NOMO-1 treated with dmso at 0.1 percent for 144 hours (cell line): Measurements from ENCODE around the gene PCCB.
"Not testable (repeated sequence)": the region's sequence is repeated elsewhere in the genome, so short reads cannot be mapped to it uniquely, and the experiment has no call there.

ENCODE experiments used
- DNase-seq: peaks from one replicate; lab custom pipeline; 2025; ENCODE audit not compliant: unreplicated experiment; lab: John Stamatoyannopoulos, UW

Gene PCCB

GRCh38 chr3:136311968-136312367 is 61.8 kb downstream of the PCCB start:
- peak; percentile 16 for DNase-seq

- no peak for DNase-seq
These were observed 76.2 kb downstream of the PCCB start for GRCh38 chr3:136326316-136326715.

- no peak for DNase-seq
These were observed 77.5 kb downstream of the PCCB start for GRCh38 chr3:136327671-136328070.

GRCh38 chr3:136329593-136329992 is 79.5 kb downstream of the PCCB start:
- no peak for DNase-seq

- DNase-seq = no peak
These were observed 80.8 kb downstream of the PCCB start for GRCh38 chr3:136330900-136331299.

GRCh38 chr3:136332302-136332701 is 82.2 kb downstream of the PCCB start:
- no peak for DNase-seq

GRCh38 chr3:136332776-136333175 is 82.6 kb downstream of the PCCB start:
- no peak for DNase-seq

GRCh38 chr3:136334209-136334608 is 84.1 kb downstream of the PCCB start:
- DNase-seq = no peak

- DNase-seq = not testable (repeated sequence)
These were observed 84.6 kb downstream of the PCCB start for GRCh38 chr3:136334726-136335125.

- no peak for DNase-seq
These were observed 86.4 kb downstream of the PCCB start for GRCh38 chr3:136336329-136337100.

GRCh38 chr3:136343446-136343845 is 93.3 kb downstream of the PCCB start:
- DNase-seq = no peak

- DNase-seq = no peak
These were observed 93.9 kb downstream of the PCCB start for GRCh38 chr3:136343873-136344555.

- no peak for DNase-seq
These were observed 96.3 kb downstream of the PCCB start for GRCh38 chr3:136346486-136346885.

GRCh38 chr3:136350132-136350531 is 100.0 kb downstream of the PCCB start:
- DNase-seq = no peak

GRCh38 chr3:136350557-136350956 is 100.4 kb downstream of the PCCB start:
- DNase-seq = no peak

GRCh38 chr3:136351351-136351750 is 101.2 kb downstream of the PCCB start:
- no peak for DNase-seq

GRCh38 chr3:136351905-136352304 is 101.8 kb downstream of the PCCB start:
- no peak for DNase-seq

GRCh38 chr3:136353461-136353860 is 103.3 kb downstream of the PCCB start:
- no peak for DNase-seq

- DNase-seq = no peak
These were observed 116.1 kb downstream of the PCCB start for GRCh38 chr3:136366289-136366688.

GRCh38 chr3:136375800-136376199 is 125.7 kb downstream of the PCCB start:
- not testable (repeated sequence) for DNase-seq

GRCh38 chr3:136377508-136377907 is 127.4 kb downstream of the PCCB start:
- no peak for DNase-seq

- no peak for DNase-seq
These were observed 127.9 kb downstream of the PCCB start for GRCh38 chr3:136378011-136378410.
